ENCODE data around the gene CFAP43. TPM values are rescaled to one million over a fixed set of nuclear protein-coding genes. Genes with fewer than 3 reads are reported as not detected.

Gene CFAP43
- total RNA-seq = 0.26 and 0.38 TPM in 2 replicates

GRCh38 chr10:104231784-104232612, at the start of gene CFAP43:
CFAP43 (minus strand) TSS chr10:104232364; CDS start chr10:104232246, 118 bp downstream.
- TF ChIP-seq CTCF (IDR thresholded peaks at IDR 0.05; ENCODE audit: insufficient read depth, low read length, severe bottlenecking) = no peak
- no peaks in the 10 kb centered on the region for H3K27me3 ChIP-seq (ENCODE audit: control insufficient read depth, insufficient read depth, low read length)
- peak; percentile 96 for FAIRE-seq

GRCh38 chr10:104281694-104282093, 49.5 kb upstream of the CFAP43 start:
- no peak for TF ChIP-seq CTCF (IDR thresholded peaks at IDR 0.05; ENCODE audit: insufficient read depth, low read length, severe bottlenecking)
- Histone ChIP-seq H3K27me3 (ENCODE audit: control insufficient read depth, insufficient read depth, low read length) (no peaks in the 10 kb centered on the region), H3K36me3 (ENCODE audit: control insufficient read depth, insufficient read depth, low read length) (no peaks in the 10 kb centered on the region), H3K4me3 (ENCODE audit: low read depth, low read length) (no peak overlapping the region)
- DNase-seq (ENCODE audit: low read depth) (no peak), FAIRE-seq (no peak)

More at GRCh38 chr10:104231784-104232612, at the start of gene CFAP43:
- H3K4me3 ChIP-seq (ENCODE audit: low read depth, low read length) = peak within 1 kb of the TSS; percentile 98
- DNase-seq (ENCODE audit: low read depth) = peak; percentile 93
- no peaks in the 10 kb centered on the region for H3K36me3 ChIP-seq (ENCODE audit: control insufficient read depth, insufficient read depth, low read length)

GRCh38 chr10:104279550-104280259, 47.5 kb upstream of the CFAP43 start:
- Histone ChIP-seq H3K27me3 (ENCODE audit: control insufficient read depth, insufficient read depth, low read length) (no peaks in the 10 kb centered on the region), H3K4me3 (ENCODE audit: low read depth, low read length) (no peak overlapping the region), H3K36me3 (ENCODE audit: control insufficient read depth, insufficient read depth, low read length) (no peaks in the 10 kb centered on the region)
- no peak for FAIRE-seq
- no peak for DNase-seq (ENCODE audit: low read depth)
- TF ChIP-seq CTCF (IDR thresholded peaks at IDR 0.05; ENCODE audit: insufficient read depth, low read length, severe bottlenecking) = no peak

GRCh38 chr10:104277785-104278184, 45.6 kb upstream of the CFAP43 start:
- TF ChIP-seq CTCF (IDR thresholded peaks at IDR 0.05; ENCODE audit: insufficient read depth, low read length, severe bottlenecking) = no peak
- Histone ChIP-seq H3K4me3 (ENCODE audit: low read depth, low read length) (no peak overlapping the region), H3K27me3 (ENCODE audit: control insufficient read depth, insufficient read depth, low read length) (no peaks in the 10 kb centered on the region), H3K36me3 (ENCODE audit: control insufficient read depth, insufficient read depth, low read length) (no peaks in the 10 kb centered on the region)
- DNase-seq (ENCODE audit: low read depth) = peak; percentile 34
- no peak for FAIRE-seq

DNA sequence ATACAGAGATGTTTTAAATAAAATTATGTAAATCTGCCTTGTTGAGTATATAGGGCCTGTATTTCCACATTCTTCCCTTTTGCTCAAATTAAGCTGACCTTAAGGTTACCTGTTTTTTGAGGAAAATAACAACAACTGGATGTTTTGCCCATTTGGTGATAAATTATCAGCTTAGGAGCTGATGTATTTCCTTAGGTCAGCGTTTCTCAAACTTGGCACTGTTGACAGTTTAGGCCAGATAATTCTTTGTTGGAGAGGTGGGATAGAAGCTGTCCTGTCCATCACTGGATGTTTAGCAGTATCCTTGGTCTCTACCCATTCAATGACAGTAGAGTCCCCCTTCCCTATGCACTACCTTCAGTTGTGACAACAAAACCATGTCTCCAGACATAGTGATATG, 44.0 kb upstream of the CFAP43 start:
- DNase-seq (ENCODE audit: low read depth) (no peak), FAIRE-seq (no peak)
- Histone ChIP-seq H3K36me3 (ENCODE audit: control insufficient read depth, insufficient read depth, low read length) (no peaks in the 10 kb centered on the region), H3K27me3 (ENCODE audit: control insufficient read depth, insufficient read depth, low read length) (no peaks in the 10 kb centered on the region), H3K4me3 (ENCODE audit: low read depth, low read length) (no peak overlapping the region)
- no peak for TF ChIP-seq CTCF (IDR thresholded peaks at IDR 0.05; ENCODE audit: insufficient read depth, low read length, severe bottlenecking)
